HEK293 (cell line): ENCODE data around the gene INS.

Experiments
- CTCF ChIA-PET: fragments of 350-600 bp; formaldehyde crosslinking; extraction: SDS; loops from one replicate; lab custom pipeline; 2021; ENCODE audit warnings: antibody characterized with exemption; lab: Yijun Ruan, JAX
- POLR2A ChIA-PET: fragments of 300-600 bp; formaldehyde crosslinking; extraction: SDS; loops from one replicate; lab custom pipeline; 2020; ENCODE audit warnings: antibody characterized with exemption, inconsistent platforms; lab: Yijun Ruan, JAX
- H3K27ac ChIP-seq: fragments of 200-500 bp; sonication (Bioruptor generic); 2 replicates; pipeline ENCODE4 v1.5.1; 2014; ENCODE audit warnings: low read depth, low read length, control low read depth, inconsistent platforms; ENCODE audit errors: extremely low read depth
- H3K36me3 ChIP-seq, 2 experiments: fragments of 200-500 bp in 1 of 2; sonication (Bioruptor generic) in 1 of 2; 1 replicate in 1 of 2; 2 replicates in 1 of 2; pipeline ENCODE4 v1.5.1; 2014 to 2017; ENCODE audit warnings: inconsistent platforms in 2 of 2, low read length in 2 of 2; ENCODE audit not compliant: control insufficient read depth in 2 of 2, insufficient read depth in 1 of 2
- H3K4me1 ChIP-seq: fragments of 200-500 bp; sonication (Bioruptor generic); 2 replicates; pipeline ENCODE4 v1.5.1; 2014; ENCODE audit warnings: mild to moderate bottlenecking, low read length, inconsistent platforms; ENCODE audit not compliant: control insufficient read depth, insufficient read depth
- H3K4me3 ChIP-seq: 2 replicates; pipeline ENCODE4 v1.5.1; 2011; ENCODE audit warnings: low read depth, mild to moderate bottlenecking, control low read depth, low read length, moderate library complexity
- H3K9me3 ChIP-seq: fragments of 200-500 bp; sonication (Bioruptor generic); 2 replicates; pipeline ENCODE4 v1.5.1; 2014; ENCODE audit warnings: low read depth, low read length, inconsistent platforms; ENCODE audit not compliant: control insufficient read depth, insufficient read depth
- HOXC10 ChIP-seq: sonication (generic); formaldehyde crosslinking; IDR thresholded peaks from 2 replicates; pipeline ENCODE4 v1.8.1; 2023; ENCODE audit warnings: mild to moderate bottlenecking, missing genetic modification reagents
- KLF16 ChIP-seq: fragments of 450-650 bp; formaldehyde crosslinking; IDR thresholded peaks from 2 replicates; pipeline ENCODE4 v1.5.1; 2017; ENCODE audit warnings: missing biosample characterization, missing genetic modification characterization
- OSR2 ChIP-seq: fragments of 450-650 bp; formaldehyde crosslinking; IDR thresholded peaks from 2 replicates; pipeline ENCODE4 v1.5.1; 2016; ENCODE audit warnings: missing biosample characterization, missing genetic modification characterization
- ZBTB1 ChIP-seq: fragments of 450-650 bp; formaldehyde crosslinking; IDR thresholded peaks from 2 replicates; pipeline ENCODE4 v1.5.1; 2016; ENCODE audit warnings: missing biosample characterization, missing genetic modification characterization
- ZBTB21 ChIP-seq: fragments of 450-650 bp; formaldehyde crosslinking; IDR thresholded peaks from 2 replicates; pipeline ENCODE4 v1.5.1; 2017; ENCODE audit warnings: missing biosample characterization, missing genetic modification characterization
- ZBTB6 ChIP-seq: fragments of 450-650 bp; formaldehyde crosslinking; IDR thresholded peaks from 2 replicates; pipeline ENCODE4 v1.5.1; 2017; ENCODE audit warnings: missing biosample characterization, missing genetic modification characterization
- ZBTB8A ChIP-seq: fragments of 450-650 bp; formaldehyde crosslinking; IDR thresholded peaks from 2 replicates; pipeline ENCODE4 v1.5.1; 2016; ENCODE audit warnings: missing biosample characterization, missing genetic modification characterization
- ZFP37 ChIP-seq: fragments of 450-650 bp; formaldehyde crosslinking; IDR thresholded peaks from 2 replicates; pipeline ENCODE4 v1.5.1; 2016; ENCODE audit warnings: missing biosample characterization, missing genetic modification characterization
- ZNF10 ChIP-seq: fragments of 450-650 bp; formaldehyde crosslinking; IDR thresholded peaks from 2 replicates; pipeline ENCODE4 v1.5.1; 2017; ENCODE audit warnings: missing biosample characterization, missing genetic modification characterization
- ZNF132 ChIP-seq: fragments of 450-650 bp; formaldehyde crosslinking; IDR thresholded peaks from 2 replicates; pipeline ENCODE4 v1.5.1; 2017; ENCODE audit warnings: missing biosample characterization, missing genetic modification characterization, borderline replicate concordance
- ZNF140 ChIP-seq: fragments of 450-650 bp; formaldehyde crosslinking; IDR thresholded peaks from 2 replicates; pipeline ENCODE4 v1.5.1; 2016; ENCODE audit warnings: missing biosample characterization, missing genetic modification characterization
- ZNF221 ChIP-seq: fragments of 450-650 bp; formaldehyde crosslinking; IDR thresholded peaks from 2 replicates; pipeline ENCODE4 v1.5.1; 2017; ENCODE audit warnings: missing biosample characterization, missing genetic modification characterization, borderline replicate concordance
- ZNF223 ChIP-seq: fragments of 450-650 bp; formaldehyde crosslinking; IDR thresholded peaks from 2 replicates; pipeline ENCODE4 v1.5.1; 2016; ENCODE audit warnings: missing biosample characterization, missing genetic modification characterization
- ZNF311 ChIP-seq: fragments of 450-650 bp; formaldehyde crosslinking; IDR thresholded peaks from 2 replicates; pipeline ENCODE4 v1.5.1; 2017; ENCODE audit warnings: missing biosample characterization, missing genetic modification characterization, borderline replicate concordance
- ZNF350 ChIP-seq: fragments of 450-650 bp; formaldehyde crosslinking; IDR thresholded peaks from 2 replicates; pipeline ENCODE4 v1.5.0; 2017; ENCODE audit warnings: missing biosample characterization, mild to moderate bottlenecking, missing genetic modification characterization
- ZNF354C ChIP-seq: fragments of 450-650 bp; formaldehyde crosslinking; IDR thresholded peaks from 2 replicates; pipeline ENCODE4 v1.5.1; 2016; ENCODE audit warnings: missing biosample characterization, missing genetic modification characterization, low read depth, borderline replicate concordance
- ZNF558 ChIP-seq: fragments of 450-650 bp; formaldehyde crosslinking; IDR thresholded peaks from 2 replicates; pipeline ENCODE4 v1.5.1; 2016; ENCODE audit warnings: missing biosample characterization, missing genetic modification characterization
- ZNF623 ChIP-seq: fragments of 450-650 bp; formaldehyde crosslinking; IDR thresholded peaks from 2 replicates; pipeline ENCODE4 v1.5.1; 2016; ENCODE audit warnings: missing biosample characterization, missing genetic modification characterization
- ZNF768 ChIP-seq: fragments of 450-650 bp; formaldehyde crosslinking; IDR thresholded peaks from 2 replicates; pipeline ENCODE4 v1.5.1; 2018; ENCODE audit warnings: missing biosample characterization, mild to moderate bottlenecking, missing genetic modification characterization
- ZNF776 ChIP-seq: fragments of 450-650 bp; formaldehyde crosslinking; IDR thresholded peaks from 2 replicates; pipeline ENCODE4 v1.5.0; 2017; ENCODE audit warnings: missing biosample characterization, missing genetic modification characterization, borderline replicate concordance
- ZNF837 ChIP-seq: fragments of 450-650 bp; formaldehyde crosslinking; IDR thresholded peaks from 2 replicates; pipeline ENCODE4 v1.5.1; 2016; ENCODE audit warnings: missing biosample characterization, missing genetic modification characterization
- ZSCAN30 ChIP-seq: fragments of 450-650 bp; IDR thresholded peaks from 2 replicates; pipeline ENCODE4 v1.5.1; 2018; ENCODE audit warnings: missing biosample characterization, mild to moderate bottlenecking, missing genetic modification characterization, moderate library complexity
- TF ChIP-seq, protein P1 (sequence below): fragments of 450-650 bp; formaldehyde crosslinking; IDR thresholded peaks from 2 replicates; pipeline ENCODE4 v1.5.1; 2017; ENCODE audit warnings: missing biosample characterization, missing genetic modification characterization
- TF ChIP-seq, protein P2 (sequence below): fragments of 450-650 bp; IDR thresholded peaks from 2 replicates; pipeline ENCODE4 v1.5.1; 2018; ENCODE audit warnings: missing biosample characterization, mild to moderate bottlenecking, missing genetic modification characterization
- TF ChIP-seq, protein P3 (sequence below): IDR thresholded peaks from 2 replicates; pipeline ENCODE4 v1.6.1; 2011; ENCODE audit warnings: mild to moderate bottlenecking, low read depth, low read length, borderline replicate concordance
- TF ChIP-seq, protein P4 (sequence below): fragments of 450-650 bp; formaldehyde crosslinking; IDR thresholded peaks from 2 replicates; pipeline ENCODE4 v1.5.1; 2016; ENCODE audit warnings: missing biosample characterization, missing genetic modification characterization

Gene INS

GRCh38 chr11:2133241-2134021 is 27.6 kb downstream of the INS start:
- H3K36me3 ChIP-seq, result peaks cover 0 to 9% of the 10 kb centered on the region in 2 experiments; a peak in 1 of 3 replicates
- TF ChIP-seq ZNF223 (tag by site-specific recombination), result no peak
- no peak for TF ChIP-seq ZNF623 (tag by site-specific recombination)
- TF ChIP-seq ZNF10 (tag by site-specific recombination), result no peak
- no peak overlapping the region for H3K27ac ChIP-seq
- no peak overlapping the region for H3K4me3 ChIP-seq
- CTCF ChIA-PET, result interaction anchor here (1.0 to 1.2 kb wide), 2 partner anchors 16 to 19 kb away, joined by 3 to 5 read pairs; no protein-coding TSS in a partner anchor
- H3K4me1 ChIP-seq, result no peaks in the 10 kb centered on the region
- POLR2A ChIA-PET, result no interaction called here
- H3K9me3 ChIP-seq, result no peaks in the 10 kb centered on the region

- POLR2A ChIA-PET, result no interaction called here
Observed at GRCh38 chr11:2132874-2133240, 28.2 kb downstream of the INS start.

GRCh38 chr11:2132246-2132645 is 28.8 kb downstream of the INS start:
- ChIA-PET POLR2A (no interaction called here), CTCF (interaction anchor here (0.7 to 0.9 kb wide), 2 partner anchors 18 to 41 kb away, joined by 3 read pairs; no protein-coding TSS in a partner anchor)
- Histone ChIP-seq H3K36me3 (peaks cover 0 to 9% of the 10 kb centered on the region in 2 experiments; a peak in 1 of 3 replicates), H3K9me3 (no peaks in the 10 kb centered on the region), H3K4me3 (no peak overlapping the region), H3K4me1 (no peaks in the 10 kb centered on the region), H3K27ac (no peak overlapping the region)
- TF ChIP-seq ZBTB21 (tag by site-specific recombination), result no peak
- TF ChIP-seq ZNF311 (tag by site-specific recombination), result no peak
- no peak for TF ChIP-seq OSR2 (tag by site-specific recombination)
- TF ChIP-seq ZSCAN30, result no peak
- no peak for TF ChIP-seq ZNF837 (tag by site-specific recombination)
- TF ChIP-seq ZBTB8A (tag by site-specific recombination), result no peak
- TF ChIP-seq ZNF354C (tag by site-specific recombination), result no peak
- TF ChIP-seq, protein P1, sequence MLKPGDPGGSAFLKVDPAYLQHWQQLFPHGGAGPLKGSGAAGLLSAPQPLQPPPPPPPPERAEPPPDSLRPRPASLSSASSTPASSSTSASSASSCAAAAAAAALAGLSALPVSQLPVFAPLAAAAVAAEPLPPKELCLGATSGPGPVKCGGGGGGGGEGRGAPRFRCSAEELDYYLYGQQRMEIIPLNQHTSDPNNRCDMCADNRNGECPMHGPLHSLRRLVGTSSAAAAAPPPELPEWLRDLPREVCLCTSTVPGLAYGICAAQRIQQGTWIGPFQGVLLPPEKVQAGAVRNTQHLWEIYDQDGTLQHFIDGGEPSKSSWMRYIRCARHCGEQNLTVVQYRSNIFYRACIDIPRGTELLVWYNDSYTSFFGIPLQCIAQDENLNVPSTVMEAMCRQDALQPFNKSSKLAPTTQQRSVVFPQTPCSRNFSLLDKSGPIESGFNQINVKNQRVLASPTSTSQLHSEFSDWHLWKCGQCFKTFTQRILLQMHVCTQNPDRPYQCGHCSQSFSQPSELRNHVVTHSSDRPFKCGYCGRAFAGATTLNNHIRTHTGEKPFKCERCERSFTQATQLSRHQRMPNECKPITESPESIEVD, result no peak
- no peak for TF ChIP-seq ZNF140 (tag by site-specific recombination)
- TF ChIP-seq ZNF221 (tag by site-specific recombination), result no peak
- TF ChIP-seq ZNF558, result no peak
- TF ChIP-seq, protein P2, sequence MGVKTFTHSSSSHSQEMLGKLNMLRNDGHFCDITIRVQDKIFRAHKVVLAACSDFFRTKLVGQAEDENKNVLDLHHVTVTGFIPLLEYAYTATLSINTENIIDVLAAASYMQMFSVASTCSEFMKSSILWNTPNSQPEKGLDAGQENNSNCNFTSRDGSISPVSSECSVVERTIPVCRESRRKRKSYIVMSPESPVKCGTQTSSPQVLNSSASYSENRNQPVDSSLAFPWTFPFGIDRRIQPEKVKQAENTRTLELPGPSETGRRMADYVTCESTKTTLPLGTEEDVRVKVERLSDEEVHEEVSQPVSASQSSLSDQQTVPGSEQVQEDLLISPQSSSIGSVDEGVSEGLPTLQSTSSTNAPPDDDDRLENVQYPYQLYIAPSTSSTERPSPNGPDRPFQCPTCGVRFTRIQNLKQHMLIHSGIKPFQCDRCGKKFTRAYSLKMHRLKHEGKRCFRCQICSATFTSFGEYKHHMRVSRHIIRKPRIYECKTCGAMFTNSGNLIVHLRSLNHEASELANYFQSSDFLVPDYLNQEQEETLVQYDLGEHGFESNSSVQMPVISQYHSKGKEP (tag by site-specific recombination), result no peak

More at GRCh38 chr11:2132874-2133240, 28.2 kb downstream of the INS start:
- Histone ChIP-seq H3K27ac (no peak overlapping the region), H3K36me3 (peaks cover 0 to 9% of the 10 kb centered on the region in 2 experiments; a peak in 1 of 3 replicates), H3K4me3 (no peak overlapping the region), H3K4me1 (no peaks in the 10 kb centered on the region), H3K9me3 (no peaks in the 10 kb centered on the region)
- CTCF ChIA-PET, result interaction anchor here (0.9 kb wide), 1 partner anchor 17 kb away, joined by 3 read pairs; no protein-coding TSS in a partner anchor
- TF ChIP-seq KLF16 (tag by site-specific recombination), result no peak
- TF ChIP-seq, protein P3, sequence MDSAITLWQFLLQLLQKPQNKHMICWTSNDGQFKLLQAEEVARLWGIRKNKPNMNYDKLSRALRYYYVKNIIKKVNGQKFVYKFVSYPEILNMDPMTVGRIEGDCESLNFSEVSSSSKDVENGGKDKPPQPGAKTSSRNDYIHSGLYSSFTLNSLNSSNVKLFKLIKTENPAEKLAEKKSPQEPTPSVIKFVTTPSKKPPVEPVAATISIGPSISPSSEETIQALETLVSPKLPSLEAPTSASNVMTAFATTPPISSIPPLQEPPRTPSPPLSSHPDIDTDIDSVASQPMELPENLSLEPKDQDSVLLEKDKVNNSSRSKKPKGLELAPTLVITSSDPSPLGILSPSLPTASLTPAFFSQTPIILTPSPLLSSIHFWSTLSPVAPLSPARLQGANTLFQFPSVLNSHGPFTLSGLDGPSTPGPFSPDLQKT, result no peak
- no peak for TF ChIP-seq ZNF132 (tag by site-specific recombination)
- TF ChIP-seq ZNF776 (tag by site-specific recombination), result no peak
- no peak for TF ChIP-seq ZNF350 (tag by site-specific recombination)
- TF ChIP-seq ZNF768 (tag by site-specific recombination), result no peak
- no peak for TF ChIP-seq ZFP37 (tag by site-specific recombination)
- no peak for TF ChIP-seq ZNF140 (tag by site-specific recombination)
- no peak for TF ChIP-seq ZBTB6 (tag by site-specific recombination)
- TF ChIP-seq ZBTB21 (tag by site-specific recombination), result no peak
- TF ChIP-seq, protein P4, sequence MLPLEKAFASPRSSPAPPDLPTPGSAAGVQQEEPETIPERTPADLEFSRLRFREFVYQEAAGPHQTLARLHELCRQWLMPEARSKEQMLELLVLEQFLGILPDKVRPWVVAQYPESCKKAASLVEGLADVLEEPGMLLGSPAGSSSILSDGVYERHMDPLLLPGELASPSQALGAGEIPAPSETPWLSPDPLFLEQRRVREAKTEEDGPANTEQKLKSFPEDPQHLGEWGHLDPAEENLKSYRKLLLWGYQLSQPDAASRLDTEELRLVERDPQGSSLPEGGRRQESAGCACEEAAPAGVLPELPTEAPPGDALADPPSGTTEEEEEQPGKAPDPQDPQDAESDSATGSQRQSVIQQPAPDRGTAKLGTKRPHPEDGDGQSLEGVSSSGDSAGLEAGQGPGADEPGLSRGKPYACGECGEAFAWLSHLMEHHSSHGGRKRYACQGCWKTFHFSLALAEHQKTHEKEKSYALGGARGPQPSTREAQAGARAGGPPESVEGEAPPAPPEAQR, result no peak
- no peak for TF ChIP-seq ZBTB1 (tag by site-specific recombination)
- no peak for TF ChIP-seq ZNF311 (tag by site-specific recombination)
- no peak for TF ChIP-seq HOXC10 (CRISPR knock-in tag)
